Epithelial cell of esophagus (primary cell): ENCODE data around the gene ABCB10.
A peak's percentile ranks its signal among the peaks of the same experiment; 100 is the strongest.

Experiments
- DNase-seq: peaks from one replicate; pipeline ENCODE4 v3.0.0; 2010; ENCODE audit warnings: low read depth
- H3K4me3 ChIP-seq: 2 replicates; pipeline ENCODE4 v1.5.1; 2011; ENCODE audit warnings: mild to moderate bottlenecking, low read length, control low read depth
- TF ChIP-seq, protein P1 (sequence below): IDR thresholded peaks from 2 replicates; pipeline ENCODE4 v1.5.1; 2011; ENCODE audit warnings: low read depth, mild to moderate bottlenecking, low read length, control low read depth, inconsistent platforms; ENCODE audit not compliant: insufficient read depth; ENCODE audit errors: missing control alignments

ABCB10 gene

DNA sequence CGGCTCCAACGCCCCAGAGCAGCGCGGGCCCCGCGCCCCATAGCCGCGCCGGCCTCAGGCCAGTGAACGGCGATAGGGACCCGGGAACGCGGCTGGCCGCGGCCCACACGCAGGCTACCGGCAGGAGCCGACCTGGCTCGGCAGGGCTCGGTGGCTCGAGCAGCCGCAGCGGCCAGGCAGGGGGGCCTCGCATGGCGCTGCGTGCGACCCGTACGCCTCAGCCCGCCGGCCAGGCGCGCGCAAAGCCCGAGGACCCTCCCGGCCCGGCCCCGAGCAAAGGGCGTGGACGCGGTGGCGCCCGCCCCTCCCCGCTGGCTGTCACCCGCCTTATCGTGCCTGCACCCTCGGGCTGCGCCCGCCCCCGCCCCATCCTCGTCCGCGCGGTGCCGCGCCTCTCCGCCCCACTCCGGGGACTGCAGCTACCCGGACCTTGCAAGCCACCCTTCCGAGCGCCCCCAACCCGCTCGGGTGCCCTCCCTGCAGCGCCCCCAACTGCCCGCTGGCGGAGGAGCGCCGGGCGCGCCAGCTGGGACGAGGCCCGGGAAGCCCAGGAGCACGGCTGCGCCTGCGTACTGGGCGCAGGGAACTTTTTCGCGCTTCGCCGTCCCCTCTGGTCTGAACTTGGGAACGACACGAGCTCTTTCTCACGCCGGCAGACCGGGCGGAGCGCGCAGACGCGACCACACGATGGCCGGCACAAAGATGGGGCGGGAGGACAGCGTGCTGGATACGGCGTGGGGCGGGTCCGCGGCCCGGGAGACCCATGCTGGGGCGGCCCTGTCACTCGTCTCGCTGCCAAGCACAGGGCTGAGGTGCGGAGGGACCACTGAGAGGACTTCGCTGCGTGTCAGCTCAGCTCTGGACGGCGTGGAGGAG, at the start of gene ABCB10:
ABCB10 (minus strand) TSS at position 248 of the 876 bp plus-strand sequence; CDS start at position 193, 55 bp downstream.
- TF ChIP-seq, protein P1, sequence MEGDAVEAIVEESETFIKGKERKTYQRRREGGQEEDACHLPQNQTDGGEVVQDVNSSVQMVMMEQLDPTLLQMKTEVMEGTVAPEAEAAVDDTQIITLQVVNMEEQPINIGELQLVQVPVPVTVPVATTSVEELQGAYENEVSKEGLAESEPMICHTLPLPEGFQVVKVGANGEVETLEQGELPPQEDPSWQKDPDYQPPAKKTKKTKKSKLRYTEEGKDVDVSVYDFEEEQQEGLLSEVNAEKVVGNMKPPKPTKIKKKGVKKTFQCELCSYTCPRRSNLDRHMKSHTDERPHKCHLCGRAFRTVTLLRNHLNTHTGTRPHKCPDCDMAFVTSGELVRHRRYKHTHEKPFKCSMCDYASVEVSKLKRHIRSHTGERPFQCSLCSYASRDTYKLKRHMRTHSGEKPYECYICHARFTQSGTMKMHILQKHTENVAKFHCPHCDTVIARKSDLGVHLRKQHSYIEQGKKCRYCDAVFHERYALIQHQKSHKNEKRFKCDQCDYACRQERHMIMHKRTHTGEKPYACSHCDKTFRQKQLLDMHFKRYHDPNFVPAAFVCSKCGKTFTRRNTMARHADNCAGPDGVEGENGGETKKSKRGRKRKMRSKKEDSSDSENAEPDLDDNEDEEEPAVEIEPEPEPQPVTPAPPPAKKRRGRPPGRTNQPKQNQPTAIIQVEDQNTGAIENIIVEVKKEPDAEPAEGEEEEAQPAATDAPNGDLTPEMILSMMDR: peak; percentile 44
- DNase-seq: peak; percentile 98
- peak within 1 kb of the TSS; percentile 72 for H3K4me3 ChIP-seq

DNA sequence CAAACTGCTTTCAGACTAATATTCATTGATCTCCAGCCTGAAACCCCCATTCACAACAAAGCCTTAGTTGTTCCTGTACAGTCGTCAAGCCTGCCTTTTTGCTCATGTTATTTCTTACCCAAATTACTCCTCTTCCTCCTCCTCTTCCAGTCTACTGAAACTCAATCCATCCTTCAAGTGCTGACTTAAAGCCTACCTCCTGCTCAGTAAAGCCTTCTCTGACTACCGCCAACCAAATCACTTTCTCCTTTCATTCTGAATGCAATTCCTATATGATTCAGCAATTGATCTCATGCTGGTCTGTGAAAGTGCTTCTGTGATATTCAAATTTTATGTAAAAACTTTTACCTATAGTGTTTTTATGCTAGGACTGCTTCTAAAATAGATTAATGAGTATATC, 48.9 kb upstream of the ABCB10 start:
- no peak for DNase-seq
- TF ChIP-seq, protein P1: no peak
- H3K4me3 ChIP-seq: no peak overlapping the region

DNA sequence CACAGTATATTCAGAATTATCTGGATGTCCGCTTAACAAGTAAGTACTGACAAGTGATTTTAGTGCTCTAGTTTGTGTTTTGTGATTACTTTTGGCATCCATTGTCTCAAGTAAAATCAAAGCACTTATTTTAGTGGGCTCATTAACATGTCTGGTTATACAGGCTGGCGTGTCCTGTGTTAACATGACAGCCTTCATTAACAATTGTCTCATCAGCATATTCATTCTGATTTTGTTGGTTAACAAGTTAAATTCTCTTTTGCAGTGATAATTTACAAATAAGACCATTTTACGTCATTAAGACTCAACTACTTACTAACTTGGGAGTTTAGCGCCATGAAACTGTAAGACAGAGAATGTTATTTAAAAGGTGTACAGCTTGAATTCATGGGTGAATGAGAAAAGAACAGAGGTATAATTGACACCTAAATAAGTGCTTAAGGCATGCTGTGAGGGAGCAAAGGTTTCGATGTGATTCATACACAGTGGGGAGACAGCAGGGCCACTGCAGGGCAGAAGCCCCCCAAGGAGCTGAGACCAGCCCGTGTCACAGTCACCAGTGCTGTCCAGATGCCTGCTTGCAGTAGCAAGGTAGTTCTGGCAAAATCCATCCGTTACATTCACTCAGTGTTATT, 45.0 kb upstream of the ABCB10 start:
- DNase-seq: no peak
- TF ChIP-seq, protein P1: no peak
- no peak overlapping the region for H3K4me3 ChIP-seq

DNA sequence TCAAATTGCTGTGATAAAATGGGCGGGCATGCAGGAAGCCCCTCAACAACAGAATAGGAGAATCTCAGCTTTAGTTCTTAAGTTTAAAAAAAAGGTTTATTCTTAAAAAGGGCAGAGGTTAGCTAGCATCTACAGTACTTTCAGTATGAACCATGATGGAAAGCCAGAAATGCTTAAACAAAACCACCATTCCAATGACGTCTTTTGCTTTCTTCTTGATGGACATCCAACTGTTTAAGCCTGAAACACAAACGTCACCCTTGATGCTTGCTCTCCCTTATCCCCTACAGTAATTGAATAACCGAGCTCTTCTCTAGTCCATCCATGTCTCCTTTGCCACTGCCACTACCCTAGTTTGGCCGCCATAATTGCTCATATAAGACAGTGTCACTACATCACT, 41.7 kb upstream of the ABCB10 start:
- no peak overlapping the region for H3K4me3 ChIP-seq
- no peak for DNase-seq
- TF ChIP-seq, protein P1: no peak

DNA sequence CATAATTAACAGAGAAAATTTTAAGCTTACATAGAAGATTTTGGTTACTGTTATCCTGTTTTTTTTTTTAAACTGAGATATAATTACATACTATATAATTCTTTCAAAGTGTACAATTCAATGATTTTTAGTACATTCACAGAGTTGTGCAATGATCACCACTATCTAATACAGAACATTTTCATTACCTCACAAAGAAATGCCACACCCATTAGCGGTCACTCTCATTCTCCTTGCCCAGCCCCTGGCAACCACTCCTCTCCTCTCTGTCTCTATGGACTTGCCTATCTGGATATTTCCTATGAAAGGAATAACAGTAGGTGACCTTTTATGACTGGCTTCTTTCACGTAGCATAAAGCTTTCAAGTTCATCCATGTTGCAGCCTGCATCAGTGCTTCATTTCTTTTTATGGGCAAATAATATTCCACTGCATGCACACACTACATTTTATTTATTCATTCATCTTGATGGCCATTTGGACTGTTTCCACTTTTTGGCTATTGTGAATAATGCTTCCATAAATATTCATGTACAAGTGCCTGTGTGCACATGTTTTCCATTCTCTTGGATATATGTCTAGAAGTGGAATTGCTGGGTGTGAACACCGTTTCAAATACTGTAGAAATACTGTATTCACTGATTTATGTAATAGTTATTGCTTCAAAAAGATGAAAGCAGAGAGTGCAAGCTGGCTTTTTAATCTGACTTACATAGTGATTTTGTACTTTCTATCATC, 40.9 kb upstream of the ABCB10 start:
- TF ChIP-seq, protein P1: no peak
- no peak overlapping the region for H3K4me3 ChIP-seq
- peak; percentile 30 for DNase-seq

DNA sequence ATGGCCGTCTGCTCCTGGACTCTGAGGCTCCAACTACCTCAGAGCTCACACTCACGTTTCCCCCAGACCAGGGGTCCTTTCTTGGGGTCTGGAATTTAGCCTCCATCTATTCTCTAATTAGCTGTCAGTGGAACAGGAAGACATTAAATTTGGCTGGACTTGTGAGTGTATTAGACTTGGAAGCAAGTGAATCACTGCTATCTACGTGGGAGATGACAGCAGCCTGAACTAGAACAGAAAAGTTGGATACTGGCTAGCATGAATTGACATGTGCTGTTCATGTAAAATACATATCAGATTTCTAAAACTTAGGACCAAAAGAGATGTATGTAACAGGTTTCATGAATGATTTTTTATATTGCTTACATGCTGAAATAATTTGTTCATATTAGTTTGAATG, 39.4 kb upstream of the ABCB10 start:
- H3K4me3 ChIP-seq: no peak overlapping the region
- no peak for DNase-seq
- TF ChIP-seq, protein P1: no peak
